Measurements from ENCODE around the gene EIF3D.
"Not testable (repeated sequence)": the region's sequence is repeated elsewhere in the genome, so short reads cannot be mapped to it uniquely, and the experiment has no call there.

EIF3D gene

GRCh38 chr22:36549033-36549432 is 20.1 kb upstream of the EIF3D start:
- no peak for DNase-seq

- DNase-seq, result no peak
Observed at GRCh38 chr22:36548606-36549005, 19.6 kb upstream of the EIF3D start.

GRCh38 chr22:36546932-36547331 is 18.0 kb upstream of the EIF3D start:
- DNase-seq, result no peak

GRCh38 chr22:36546092-36546804 is 17.3 kb upstream of the EIF3D start:
- DNase-seq, result peak; percentile 66 to 71

GRCh38 chr22:36544107-36544620 is 15.2 kb upstream of the EIF3D start:
- DNase-seq, result no peak

GRCh38 chr22:36541831-36542411 is 13.0 kb upstream of the EIF3D start:
- no peak for DNase-seq

GRCh38 chr22:36540867-36541642 is 12.1 kb upstream of the EIF3D start:
- DNase-seq, result no peak

GRCh38 chr22:36538529-36538928 is 9.6 kb upstream of the EIF3D start:
- DNase-seq, result no peak

- DNase-seq, result peak; percentile 83 to 93
Observed at GRCh38 chr22:36536717-36537116, 7.8 kb upstream of the EIF3D start.

GRCh38 chr22:36533320-36533719 is 4.4 kb upstream of the EIF3D start:
- not testable (repeated sequence) for DNase-seq

- DNase-seq, result no peak
Observed at GRCh38 chr22:36532466-36532865, 3.5 kb upstream of the EIF3D start.

GRCh38 chr22:36528341-36528740 is 625 bp downstream of the EIF3D start:
- no peak for DNase-seq

GRCh38 chr22:36522662-36523061 is 6.3 kb downstream of the EIF3D start:
- no peak for DNase-seq

GRCh38 chr22:36520423-36520822 is 8.5 kb downstream of the EIF3D start:
- DNase-seq, result no peak

- DNase-seq, result not testable (repeated sequence)
Observed at GRCh38 chr22:36519906-36520305, 9.1 kb downstream of the EIF3D start.

- no peak for DNase-seq
Observed at GRCh38 chr22:36514766-36515165, 14.2 kb downstream of the EIF3D start.

- no peak for DNase-seq
Observed at GRCh38 chr22:36512991-36513390, 16.0 kb downstream of the EIF3D start.

- no peak for DNase-seq
Observed at GRCh38 chr22:36512333-36512732, 16.6 kb downstream of the EIF3D start.

GRCh38 chr22:36510966-36511881 is 17.7 kb downstream of the EIF3D start:
- DNase-seq, result peak; percentile 35 to 50

- no peak for DNase-seq
Observed at GRCh38 chr22:36510384-36510783, 18.6 kb downstream of the EIF3D start.

- DNase-seq, result no peak
Observed at GRCh38 chr22:36507518-36508010, 21.4 kb downstream of the EIF3D start.

Measured in SHP77 (cell line).